Measurements from ENCODE around the gene JUND. TPM values are rescaled to one million over a fixed set of nuclear protein-coding genes. Genes with fewer than 3 reads are reported as not detected.

The JUND gene
- total RNA-seq, 1 experiment from 2014 or later = 221 TPM

- no peaks in the 10 kb centered on the region for H3K79me2 ChIP-seq (ENCODE audit: insufficient read depth, low read length)
- no peaks in the 10 kb centered on the region for H4K20me1 ChIP-seq (ENCODE audit: insufficient read depth)
- no TSS peak for BruUV-seq (replicated peaks)
- no peak overlapping the region for H3K27ac ChIP-seq (ENCODE audit: low read depth, low read length)
- POLR2A ChIA-PET = no interaction called here
- no peaks in the 10 kb centered on the region for H3K9me2 ChIP-seq (ENCODE audit: insufficient read depth)
- H3K4me3 ChIP-seq (replicated peaks in 1 of 2; ENCODE audit: low read depth in 1 of 2, low read length in 2 of 2) = no peak overlapping the region
- no peak overlapping the region for H2AFZ ChIP-seq (ENCODE audit: low read depth, low read length, poor library complexity, severe bottlenecking)
- H3K36me3 ChIP-seq (ENCODE audit: control insufficient read depth in 1 of 2, insufficient read depth in 2 of 2, low read length in 2 of 2) = no peaks in the 10 kb centered on the region
- H3K27me3 ChIP-seq (ENCODE audit: insufficient read depth, low read length) = no peaks in the 10 kb centered on the region
- H3K4me2 ChIP-seq (ENCODE audit: low read length) = no peak overlapping the region
- ATAC-seq (no peak), DNase-seq (ENCODE audit: low read depth, low spot score) (no peak)
- CTCF ChIA-PET = interaction anchor here (0.7 kb wide), 1 partner anchor 22 kb away, joined by 3 read pairs; no protein-coding TSS in a partner anchor
- H3K9ac ChIP-seq (ENCODE audit: low read length) = no peak overlapping the region
- H3K9me3 ChIP-seq (ENCODE audit: control insufficient read depth in 1 of 2, insufficient read depth in 1 of 2, low read depth in 1 of 2, low read length in 2 of 2) = no peaks in the 10 kb centered on the region
- RAD21 ChIA-PET (ENCODE audit: low non-redundant PET in 1 of 2, low total read pairs in 2 of 2, uncharacterized antibody in 2 of 2, unreplicated experiment in 2 of 2) = no interaction called here
- H3K4me1 ChIP-seq (ENCODE audit: control insufficient read depth in 1 of 2, insufficient read depth in 2 of 2, low read length in 2 of 2) = peaks cover 4 to 20% of the 10 kb centered on the region in 2 experiments; a peak in 3 of 4 replicates
- intact Hi-C loops (cut with micrococcal nuclease) = no loop called here
- no peak for TF ChIP-seq JUND (IDR thresholded peaks at IDR 0.05)
- TF ChIP-seq ZNF274 (IDR thresholded peaks at IDR 0.05; ENCODE audit: low read depth, low read length) = no peak
- no peak for TF ChIP-seq MAX (IDR thresholded peaks at IDR 0.05)
- no peak for TF ChIP-seq POLR2AphosphoS5 (IDR thresholded peaks at IDR 0.05; ENCODE audit: low read depth, low read length)
- TF ChIP-seq EZH2 (IDR thresholded peaks at IDR 0.05) = no peak
- TF ChIP-seq RAD21 (IDR thresholded peaks at IDR 0.05; ENCODE audit: low read depth) = no peak
- no peak for TF ChIP-seq YY1 (IDR thresholded peaks at IDR 0.05; ENCODE audit: extremely low read depth, insufficient replicate concordance, low read depth, low read length)
- no peak for TF ChIP-seq CBX3 (IDR thresholded peaks at IDR 0.05; ENCODE audit: low read depth)
- no peak for TF ChIP-seq ZBTB33 (IDR thresholded peaks at IDR 0.05; ENCODE audit: extremely low read depth, insufficient replicate concordance, low read length)
- no peak for TF ChIP-seq SP1 (IDR thresholded peaks at IDR 0.05; ENCODE audit: low read depth)
- TF ChIP-seq SRF (IDR thresholded peaks at IDR 0.05; ENCODE audit: low read depth) = no peak
- no peak for TF ChIP-seq TCF7L2 (IDR thresholded peaks at IDR 0.05; ENCODE audit: borderline replicate concordance, extremely low read depth, insufficient read depth, insufficient read length)
- TF ChIP-seq CTCF (IDR thresholded peaks at IDR 0.05 in 2 of 3, conservative IDR thresholded peaks at IDR 0.05 in 1 of 3; ENCODE audit: borderline replicate concordance in 1 of 3, insufficient read depth in 1 of 3, low read depth in 2 of 3, low read length in 2 of 3) = no peak
- TF ChIP-seq EGR1 (IDR thresholded peaks at IDR 0.05; ENCODE audit: low read depth) = no peak
- TF ChIP-seq ZFX (IDR thresholded peaks at IDR 0.05) = no peak
- no peak for TF ChIP-seq REST (IDR thresholded peaks at IDR 0.05; ENCODE audit: low read depth)
- no peak for TF ChIP-seq EZH2phosphoT487 (IDR thresholded peaks at IDR 0.05; ENCODE audit: borderline replicate concordance)
Observed at GRCh38 chr19:18229915-18230314, 51.5 kb downstream of the JUND start.

Data from HCT116 (cell line).